DMS153 (cell line): ENCODE data around the gene SPATA1.
"Not testable (repeated sequence)": the region's sequence is repeated elsewhere in the genome, so short reads cannot be mapped to it uniquely, and the experiment has no call there.

Experiments used
- DNase-seq: peaks from one replicate; lab custom pipeline; 2025; lab: John Stamatoyannopoulos, UW

Gene SPATA1

GRCh38 chr1:84506002-84506728 is at the start of gene SPATA1, which contains the start of gene GNG5:
SPATA1 (plus strand) TSS chr1:84506386; CDS start chr1:84516360, 9,974 bp downstream.
GNG5 (minus strand) TSS chr1:84506581; CDS start chr1:84506091, 490 bp downstream.
- peak; percentile 91 for DNase-seq

GRCh38 chr1:84462118-84462517 is 44.1 kb upstream of the SPATA1 start:
- no peak for DNase-seq

GRCh38 chr1:84467298-84467697 is 38.9 kb upstream of the SPATA1 start:
- DNase-seq: no peak

GRCh38 chr1:84476225-84476624 is 30.0 kb upstream of the SPATA1 start:
- DNase-seq: no peak

- DNase-seq: peak; percentile 64
These were observed 27.0 kb upstream of the SPATA1 start, which contains the start of gene RPF1 for GRCh38 chr1:84478876-84479868. RPF1 (plus strand) TSS chr1:84479266; CDS start chr1:84479282, 16 bp downstream.

- DNase-seq: no peak
These were observed 26.2 kb upstream of the SPATA1 start for GRCh38 chr1:84479998-84480397.

GRCh38 chr1:84480650-84481049 is 25.5 kb upstream of the SPATA1 start:
- no peak for DNase-seq

- no peak for DNase-seq
These were observed 24.9 kb upstream of the SPATA1 start for GRCh38 chr1:84481317-84481716.

GRCh38 chr1:84488107-84488506 is 18.1 kb upstream of the SPATA1 start:
- no peak for DNase-seq

GRCh38 chr1:84489766-84490165 is 16.4 kb upstream of the SPATA1 start:
- no peak for DNase-seq

GRCh38 chr1:84492726-84493125 is 13.5 kb upstream of the SPATA1 start:
- DNase-seq: no peak

GRCh38 chr1:84493747-84494146 is 12.4 kb upstream of the SPATA1 start:
- no peak for DNase-seq

GRCh38 chr1:84496498-84496897 is 9.7 kb upstream of the SPATA1 start:
- no peak for DNase-seq

GRCh38 chr1:84497631-84498275 is 8.4 kb upstream of the SPATA1 start:
- no peak for DNase-seq

- no peak for DNase-seq
These were observed 3.3 kb upstream of the SPATA1 start for GRCh38 chr1:84502927-84503326.

- no peak for DNase-seq
These were observed 1.4 kb upstream of the SPATA1 start for GRCh38 chr1:84504580-84505492.

GRCh38 chr1:84505493-84506001 is 639 bp upstream of the SPATA1 start:
- no peak for DNase-seq

- DNase-seq: no peak
These were observed 705 bp downstream of the SPATA1 start for GRCh38 chr1:84506729-84507453.

GRCh38 chr1:84507887-84508286 is 1.7 kb downstream of the SPATA1 start:
- DNase-seq: not testable (repeated sequence)

GRCh38 chr1:84508510-84508909 is 2.3 kb downstream of the SPATA1 start:
- no peak for DNase-seq
